ENCODE data around the gene TP53RK.

The TP53RK gene

DNA sequence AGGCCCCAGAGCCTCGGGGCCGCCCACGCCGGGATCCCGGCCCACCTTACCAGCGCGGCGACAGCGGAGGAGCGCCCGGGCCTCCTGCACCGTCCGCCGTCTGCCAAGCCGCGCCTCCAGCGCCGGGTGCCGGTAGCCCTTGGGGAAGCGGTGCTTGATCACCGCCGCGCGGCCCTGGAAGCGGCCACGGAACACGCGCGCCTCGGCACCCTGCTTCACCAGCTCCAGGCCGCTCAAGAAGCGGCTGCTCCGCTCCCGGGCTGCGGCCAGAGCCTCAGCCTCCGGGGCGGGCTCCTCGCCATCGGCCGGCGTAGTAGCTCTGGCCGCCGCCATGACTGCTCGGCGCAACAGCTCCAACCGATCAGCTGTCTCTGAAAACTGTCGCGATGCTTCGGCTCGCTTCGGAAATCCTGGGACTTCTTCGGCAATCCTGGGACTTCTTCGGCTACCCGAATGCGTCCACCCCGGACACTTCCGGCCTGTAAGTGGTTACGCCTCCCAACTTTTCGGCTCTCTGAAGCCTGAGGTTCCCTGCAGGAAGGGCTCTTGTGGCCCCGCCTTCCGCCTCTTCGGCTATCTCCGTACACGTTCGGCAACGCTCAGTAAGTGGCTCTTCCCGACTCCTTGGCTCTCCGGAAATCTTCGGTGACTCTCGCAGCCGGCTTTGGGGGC, at the start of gene TP53RK:
TP53RK (minus strand) TSS at position 363 of the 672 bp plus-strand sequence; CDS start at position 333, 30 bp downstream.
- Histone ChIP-seq H3K27ac (peak within 1 kb of the TSS; percentile 97), H3K36me3 (peaks cover 28% of the 10 kb centered on the region), H3K4me3 (ENCODE audit: low read depth, low read length) (peak within 1 kb of the TSS; percentile 97), H3K9me3 (ENCODE audit: severe bottlenecking) (no peaks in the 10 kb centered on the region), H3K27me3 (ENCODE audit: insufficient read depth, low read depth, severe bottlenecking) (no peaks in the 10 kb centered on the region)
- DNase-seq = peak; percentile 99
- TF ChIP-seq CTCF (IDR thresholded peaks at IDR 0.05; ENCODE audit: low read depth, low read length) = 0 out of 2 replicates have a peak, but pooled peaks have one; percentile 4

DNA sequence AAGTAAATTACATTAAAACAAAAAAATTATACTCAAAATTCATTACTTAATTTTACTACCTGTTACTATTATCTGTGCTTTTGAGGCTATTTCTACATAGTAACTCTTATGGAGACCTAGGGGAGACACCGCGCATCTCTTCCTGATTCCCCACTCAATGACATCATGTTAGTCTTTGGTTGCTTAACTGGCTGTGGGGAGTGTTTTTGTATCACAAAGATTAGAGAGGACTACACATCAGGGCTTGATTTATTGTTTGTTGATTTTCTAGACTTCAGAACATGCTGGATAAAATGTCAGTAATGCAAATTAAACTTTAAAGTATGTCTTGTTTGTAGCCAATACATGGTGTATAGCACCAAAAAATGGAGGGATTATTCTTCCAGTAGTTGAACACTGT, 46.2 kb upstream of the TP53RK start:
- no peak for TF ChIP-seq CTCF (IDR thresholded peaks at IDR 0.05; ENCODE audit: low read depth, low read length)
- Histone ChIP-seq H3K36me3 (no peaks in the 10 kb centered on the region), H3K4me3 (ENCODE audit: low read depth, low read length) (no peak overlapping the region), H3K27me3 (ENCODE audit: insufficient read depth, low read depth, severe bottlenecking) (no peaks in the 10 kb centered on the region), H3K9me3 (ENCODE audit: severe bottlenecking) (peaks cover 4% of the 10 kb centered on the region), H3K27ac (no peak overlapping the region)
- no peak for DNase-seq

DNA sequence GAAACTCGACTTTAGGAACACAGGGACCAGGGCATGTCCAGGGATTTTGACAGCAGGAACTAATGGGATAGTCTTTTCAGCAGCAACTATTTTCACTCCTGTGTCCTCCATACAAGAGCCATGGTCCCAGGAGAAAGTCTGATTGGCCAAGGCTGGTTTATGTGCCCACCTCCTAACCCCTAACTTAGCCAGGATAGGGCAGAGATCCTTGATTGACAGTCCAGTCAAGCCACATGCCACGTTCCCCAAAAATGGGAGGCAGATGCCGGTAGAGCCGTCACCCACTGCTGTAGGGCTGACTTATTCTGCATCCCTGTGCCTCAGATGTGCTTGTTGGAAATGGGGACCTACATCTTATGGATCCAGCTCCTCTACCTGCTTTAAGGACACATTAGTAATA, 42.5 kb upstream of the TP53RK start:
- Histone ChIP-seq H3K9me3 (ENCODE audit: severe bottlenecking) (no peaks in the 10 kb centered on the region), H3K36me3 (no peaks in the 10 kb centered on the region), H3K4me3 (ENCODE audit: low read depth, low read length) (no peak overlapping the region), H3K27me3 (ENCODE audit: insufficient read depth, low read depth, severe bottlenecking) (no peaks in the 10 kb centered on the region), H3K27ac (no peak overlapping the region)
- no peak for DNase-seq
- TF ChIP-seq CTCF (IDR thresholded peaks at IDR 0.05; ENCODE audit: low read depth, low read length) = no peak

GRCh38 chr20:46725186-46726165, 36.2 kb upstream of the TP53RK start:
- no peak for DNase-seq
- no peaks in the 10 kb centered on the region for H3K27me3 ChIP-seq (ENCODE audit: insufficient read depth, low read depth, severe bottlenecking)
- TF ChIP-seq CTCF (IDR thresholded peaks at IDR 0.05; ENCODE audit: low read depth, low read length) = no peak
- H3K4me3 ChIP-seq (ENCODE audit: low read depth, low read length) = no peak overlapping the region
- H3K36me3 ChIP-seq = no peaks in the 10 kb centered on the region
- peaks cover 8% of the 10 kb centered on the region for H3K9me3 ChIP-seq (ENCODE audit: severe bottlenecking)
- no peak overlapping the region for H3K27ac ChIP-seq

- no peaks in the 10 kb centered on the region for H3K27me3 ChIP-seq (ENCODE audit: insufficient read depth, low read depth, severe bottlenecking)
- no peaks in the 10 kb centered on the region for H3K36me3 ChIP-seq
- TF ChIP-seq CTCF (IDR thresholded peaks at IDR 0.05; ENCODE audit: low read depth, low read length) = no peak
- DNase-seq = no peak
- H3K9me3 ChIP-seq (ENCODE audit: severe bottlenecking) = peaks cover 9% of the 10 kb centered on the region
- no peak overlapping the region for H3K4me3 ChIP-seq (ENCODE audit: low read depth, low read length)
- no peak overlapping the region for H3K27ac ChIP-seq
Observed at GRCh38 chr20:46724343-46724959, 35.2 kb upstream of the TP53RK start.
